ENCODE data around the gene DSCAM. TPM values are rescaled to one million over a fixed set of nuclear protein-coding genes. Genes with fewer than 3 reads are reported as not detected.

The DSCAM gene
- total and polyA plus RNA-seq, 8 donors: 0.37 TPM; not detected in 7

DNA sequence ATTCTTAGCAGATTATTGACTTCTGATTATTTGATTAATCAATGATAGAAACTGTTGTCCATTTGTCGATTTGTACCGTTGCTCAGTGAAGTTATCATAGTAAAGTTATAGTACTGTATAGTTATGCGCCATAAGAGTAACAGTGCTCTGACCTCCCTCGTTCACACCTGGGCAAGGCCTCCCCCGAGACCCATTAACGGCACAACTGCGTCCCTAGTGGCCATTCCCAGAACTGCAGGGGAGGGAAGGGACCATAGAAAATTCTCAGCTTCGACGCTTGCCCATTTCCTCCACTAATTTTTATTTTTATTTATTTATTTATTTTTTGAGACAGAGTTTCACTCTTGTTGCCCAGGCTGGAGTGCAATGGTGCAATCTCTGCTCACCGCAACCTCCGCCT, 334.4 kb downstream of the DSCAM start:
- no peak overlapping the region for H3K4me3 ChIP-seq
- H3K27me3 ChIP-seq: peaks cover 0 to 6% (median 0%) of the 10 kb centered on the region in 3 donors
- H3K27ac ChIP-seq: no peak overlapping the region
- WGBS, 5 donors: 82 to 92% (median 84%) methylated on average over 11 of the region's 11 CpGs
- intact Hi-C loops (cut with DNase I; ENCODE audit: low total_unique reads): no loop called here
- no peaks in the 10 kb centered on the region for H3K9me3 ChIP-seq
- peaks cover 0 to 3% (median 0%) of the 10 kb centered on the region in 4 donors for H3K4me1 ChIP-seq
- no peak for DNase-seq
- H3K36me3 ChIP-seq: no peaks in the 10 kb centered on the region
- TF ChIP-seq POLR2A (IDR thresholded peaks at IDR 0.05) (no peak), EP300 (IDR thresholded peaks at IDR 0.05) (no peak), POLR2AphosphoS5 (IDR thresholded peaks at IDR 0.05) (no peak)
- TF ChIP-seq, protein P1, sequence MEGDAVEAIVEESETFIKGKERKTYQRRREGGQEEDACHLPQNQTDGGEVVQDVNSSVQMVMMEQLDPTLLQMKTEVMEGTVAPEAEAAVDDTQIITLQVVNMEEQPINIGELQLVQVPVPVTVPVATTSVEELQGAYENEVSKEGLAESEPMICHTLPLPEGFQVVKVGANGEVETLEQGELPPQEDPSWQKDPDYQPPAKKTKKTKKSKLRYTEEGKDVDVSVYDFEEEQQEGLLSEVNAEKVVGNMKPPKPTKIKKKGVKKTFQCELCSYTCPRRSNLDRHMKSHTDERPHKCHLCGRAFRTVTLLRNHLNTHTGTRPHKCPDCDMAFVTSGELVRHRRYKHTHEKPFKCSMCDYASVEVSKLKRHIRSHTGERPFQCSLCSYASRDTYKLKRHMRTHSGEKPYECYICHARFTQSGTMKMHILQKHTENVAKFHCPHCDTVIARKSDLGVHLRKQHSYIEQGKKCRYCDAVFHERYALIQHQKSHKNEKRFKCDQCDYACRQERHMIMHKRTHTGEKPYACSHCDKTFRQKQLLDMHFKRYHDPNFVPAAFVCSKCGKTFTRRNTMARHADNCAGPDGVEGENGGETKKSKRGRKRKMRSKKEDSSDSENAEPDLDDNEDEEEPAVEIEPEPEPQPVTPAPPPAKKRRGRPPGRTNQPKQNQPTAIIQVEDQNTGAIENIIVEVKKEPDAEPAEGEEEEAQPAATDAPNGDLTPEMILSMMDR (IDR thresholded peaks at IDR 0.05): peak in 2 of 7 experiments; percentile 20 to 42

- H3K9me3 ChIP-seq: no peaks in the 10 kb centered on the region
- no peaks in the 10 kb centered on the region for H3K27me3 ChIP-seq
- H3K36me3 ChIP-seq: no peaks in the 10 kb centered on the region
- intact Hi-C loops (cut with DNase I; ENCODE audit: low total_unique reads): no loop called here
- peak overlapping the region in 2 of 5 donors; percentile 43 to 57 for H3K27ac ChIP-seq
- no peak overlapping the region for H3K4me3 ChIP-seq
- H3K4me1 ChIP-seq: peaks cover 0 to 4% (median 0%) of the 10 kb centered on the region in 4 donors
- DNase-seq: peak in 1 of 2 donors; percentile 57
- 34 to 69% (median 46%) methylated on average over 2 of the region's 2 CpGs for WGBS, 5 donors
- TF ChIP-seq, protein P1 (IDR thresholded peaks at IDR 0.05): no peak
- TF ChIP-seq POLR2AphosphoS5 (IDR thresholded peaks at IDR 0.05) (no peak), POLR2A (IDR thresholded peaks at IDR 0.05) (no peak), EP300 (IDR thresholded peaks at IDR 0.05) (no peak)
These were observed 339.0 kb downstream of the DSCAM start for GRCh38 chr21:40507978-40508377.

DNA sequence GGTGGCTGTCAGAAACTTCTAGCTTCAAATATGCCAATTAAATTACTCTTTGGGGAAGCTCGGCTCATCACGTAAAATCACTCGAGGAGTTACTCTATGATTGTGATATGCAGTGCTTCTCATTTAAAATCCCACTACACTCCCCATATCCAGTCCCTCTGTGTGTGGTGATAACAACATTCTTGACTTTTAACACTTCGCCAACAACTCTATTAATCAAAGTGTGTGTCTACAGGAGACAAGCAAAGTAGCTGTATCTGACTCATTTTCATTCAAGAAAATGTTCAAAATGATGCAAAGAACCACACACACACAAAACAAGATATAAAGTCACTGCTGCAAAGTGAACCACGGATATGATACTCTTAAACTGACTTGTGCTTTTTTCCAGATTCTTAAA, 341.3 kb downstream of the DSCAM start:
- WGBS, 5 donors: 27 to 63% (median 40%) methylated on average over 5 of the region's 5 CpGs
- intact Hi-C loops (cut with DNase I; ENCODE audit: low total_unique reads): no loop called here
- Histone ChIP-seq H3K9me3 (no peaks in the 10 kb centered on the region), H3K27me3 (no peaks in the 10 kb centered on the region), H3K4me1 (peaks cover 0 to 4% (median 0%) of the 10 kb centered on the region in 4 donors), H3K4me3 (no peak overlapping the region), H3K36me3 (no peaks in the 10 kb centered on the region), H3K27ac (no peak overlapping the region)
- TF ChIP-seq EP300 (IDR thresholded peaks at IDR 0.05): no peak
- no peak for TF ChIP-seq POLR2A (IDR thresholded peaks at IDR 0.05)
- TF ChIP-seq POLR2AphosphoS5 (IDR thresholded peaks at IDR 0.05): no peak
- TF ChIP-seq, protein P1 (IDR thresholded peaks at IDR 0.05): no peak
- DNase-seq: no peak

- Histone ChIP-seq H3K27me3 (no peaks in the 10 kb centered on the region), H3K4me3 (no peak overlapping the region), H3K27ac (no peak overlapping the region), H3K9me3 (no peaks in the 10 kb centered on the region), H3K4me1 (peaks cover 0 to 4% (median 0%) of the 10 kb centered on the region in 4 donors), H3K36me3 (no peaks in the 10 kb centered on the region)
- no peak for TF ChIP-seq EP300 (IDR thresholded peaks at IDR 0.05)
- TF ChIP-seq, protein P1 (IDR thresholded peaks at IDR 0.05): no peak
- TF ChIP-seq POLR2AphosphoS5 (IDR thresholded peaks at IDR 0.05): no peak
- TF ChIP-seq POLR2A (IDR thresholded peaks at IDR 0.05): no peak
- intact Hi-C loops (cut with DNase I; ENCODE audit: low total_unique reads): no loop called here
- DNase-seq: no peak
These were observed 341.7 kb downstream of the DSCAM start for GRCh38 chr21:40505244-40505643.
